Activated CD4-positive, alpha-beta T cell treated with anti-CD3 and anti-CD28 coated beads, Interleukin-2, amount 10 ng/mL, durations not matched to agents 24 days and 14 days (primary cell): ENCODE measurements around the gene TRABD2B. TPM values are rescaled to one million over a fixed set of nuclear protein-coding genes. Genes with fewer than 3 reads are reported as not detected.
"Not testable (repeated sequence)": the region's sequence is repeated elsewhere in the genome, so short reads cannot be mapped to it uniquely, and the experiment has no call there.

Experiments used
- DNase-seq: peaks from one replicate; pipeline ENCODE4 v3.0.0; 2022
- H3K27ac Mint-ChIP-seq: one replicate; pipeline ENCODE4 v1.8.0; 2022; ENCODE audit warnings: mild to moderate bottlenecking, mixed read lengths
- H3K27me3 Mint-ChIP-seq: one replicate; pipeline ENCODE4 v1.8.0; 2022; ENCODE audit warnings: mixed read lengths
- H3K36me3 Mint-ChIP-seq: one replicate; pipeline ENCODE4 v1.8.0; 2022; ENCODE audit warnings: low read depth, mild to moderate bottlenecking, mixed read lengths
- H3K4me1 Mint-ChIP-seq: one replicate; pipeline ENCODE4 v1.8.0; 2021; ENCODE audit warnings: mixed read lengths
- H3K4me3 Mint-ChIP-seq: one replicate; pipeline ENCODE4 v1.8.0; 2022; ENCODE audit warnings: mild to moderate bottlenecking, moderate library complexity, mixed read lengths
- H3K9me3 Mint-ChIP-seq: one replicate; pipeline ENCODE4 v1.8.0; 2021; ENCODE audit warnings: mixed read lengths
- intact Hi-C: fragments of 100-400 bp; cut with micrococcal nuclease; formaldehyde crosslinking; loops from one replicate; pipeline ENCODE4 v1.15.1; 2023
- total RNA-seq: library from RNA; stranded (reverse); gene quantifications from 2 replicates; pipeline ENCODE4 v1.2.3, GENCODE V29; 2022

TRABD2B gene
- total RNA-seq, 1 donor from 2014 or later: not detected

- intact Hi-C loops, DNase-seq, H3K9me3 Mint-ChIP-seq, H3K4me1 Mint-ChIP-seq, H3K36me3 Mint-ChIP-seq, H3K27me3 Mint-ChIP-seq, H3K4me3 Mint-ChIP-seq, H3K27ac Mint-ChIP-seq: not testable (repeated sequence)
Observed at GRCh38 chr1:47956491-47956890, 40.7 kb downstream of the TRABD2B start.

- intact Hi-C loops: no loop called here
- no peaks in the 10 kb centered on the region for H3K36me3 Mint-ChIP-seq
- H3K9me3 Mint-ChIP-seq: no peaks in the 10 kb centered on the region
- H3K4me3 Mint-ChIP-seq: no peak overlapping the region
- H3K27me3 Mint-ChIP-seq: no peaks in the 10 kb centered on the region
- DNase-seq: no peak
- no peaks in the 10 kb centered on the region for H3K4me1 Mint-ChIP-seq
- H3K27ac Mint-ChIP-seq: no peak overlapping the region
Observed at GRCh38 chr1:47953661-47954060, 43.5 kb downstream of the TRABD2B start.

- Mint-ChIP-seq H3K4me3 (no peak overlapping the region), H3K27me3 (no peaks in the 10 kb centered on the region), H3K4me1 (no peaks in the 10 kb centered on the region), H3K9me3 (no peaks in the 10 kb centered on the region), H3K27ac (no peak overlapping the region), H3K36me3 (no peaks in the 10 kb centered on the region)
- intact Hi-C loops: no loop called here
- DNase-seq: no peak
Observed at GRCh38 chr1:47951545-47952235, 45.5 kb downstream of the TRABD2B start.

- Mint-ChIP-seq H3K27ac (no peak overlapping the region), H3K4me3 (no peak overlapping the region), H3K27me3 (no peaks in the 10 kb centered on the region), H3K9me3 (no peaks in the 10 kb centered on the region), H3K4me1 (no peaks in the 10 kb centered on the region), H3K36me3 (no peaks in the 10 kb centered on the region)
- DNase-seq: no peak
- intact Hi-C loops: no loop called here
Observed at GRCh38 chr1:47951026-47951425, 46.2 kb downstream of the TRABD2B start.

GRCh38 chr1:47950471-47950870 lies 46.7 kb downstream of the TRABD2B start:
- Mint-ChIP-seq H3K4me3 (no peak overlapping the region), H3K36me3 (no peaks in the 10 kb centered on the region), H3K4me1 (no peaks in the 10 kb centered on the region), H3K27ac (no peak overlapping the region), H3K27me3 (no peaks in the 10 kb centered on the region), H3K9me3 (no peaks in the 10 kb centered on the region)
- no peak for DNase-seq
- intact Hi-C loops: no loop called here

- no peaks in the 10 kb centered on the region for H3K9me3 Mint-ChIP-seq
- intact Hi-C loops: no loop called here
- H3K36me3 Mint-ChIP-seq: no peaks in the 10 kb centered on the region
- H3K27ac Mint-ChIP-seq: no peak overlapping the region
- DNase-seq: no peak
- H3K4me1 Mint-ChIP-seq: no peaks in the 10 kb centered on the region
- H3K4me3 Mint-ChIP-seq: no peak overlapping the region
- H3K27me3 Mint-ChIP-seq: peaks cover 5% of the 10 kb centered on the region
Observed at GRCh38 chr1:47948126-47948525, 49.1 kb downstream of the TRABD2B start.

- H3K36me3 Mint-ChIP-seq: no peaks in the 10 kb centered on the region
- no peak overlapping the region for H3K27ac Mint-ChIP-seq
- peaks cover 5% of the 10 kb centered on the region for H3K27me3 Mint-ChIP-seq
- DNase-seq: no peak
- intact Hi-C loops: no loop called here
- H3K4me3 Mint-ChIP-seq: no peak overlapping the region
- H3K4me1 Mint-ChIP-seq: no peaks in the 10 kb centered on the region
- H3K9me3 Mint-ChIP-seq: no peaks in the 10 kb centered on the region
Observed at GRCh38 chr1:47947531-47947930, 49.7 kb downstream of the TRABD2B start.

- Mint-ChIP-seq H3K27ac (no peak overlapping the region), H3K9me3 (no peaks in the 10 kb centered on the region), H3K4me3 (no peak overlapping the region), H3K36me3 (no peaks in the 10 kb centered on the region), H3K27me3 (peaks cover 5% of the 10 kb centered on the region), H3K4me1 (no peaks in the 10 kb centered on the region)
- intact Hi-C loops: no loop called here
- DNase-seq: no peak
Observed at GRCh38 chr1:47944561-47944960, 52.6 kb downstream of the TRABD2B start.

- H3K9me3 Mint-ChIP-seq: no peaks in the 10 kb centered on the region
- no peaks in the 10 kb centered on the region for H3K4me1 Mint-ChIP-seq
- H3K27ac Mint-ChIP-seq: no peak overlapping the region
- H3K4me3 Mint-ChIP-seq: no peak overlapping the region
- intact Hi-C loops: no loop called here
- peaks cover 5% of the 10 kb centered on the region for H3K27me3 Mint-ChIP-seq
- H3K36me3 Mint-ChIP-seq: no peaks in the 10 kb centered on the region
- DNase-seq: no peak
Observed at GRCh38 chr1:47942240-47942629, 55.0 kb downstream of the TRABD2B start.

- Mint-ChIP-seq H3K27ac (no peak overlapping the region), H3K4me3 (no peak overlapping the region), H3K27me3 (peaks cover 5% of the 10 kb centered on the region), H3K9me3 (no peaks in the 10 kb centered on the region), H3K4me1 (no peaks in the 10 kb centered on the region), H3K36me3 (no peaks in the 10 kb centered on the region)
- no peak for DNase-seq
- intact Hi-C loops: no loop called here
Observed at GRCh38 chr1:47941609-47942239, 55.5 kb downstream of the TRABD2B start.

GRCh38 chr1:47940779-47941178 lies 56.4 kb downstream of the TRABD2B start:
- H3K4me1 Mint-ChIP-seq: no peaks in the 10 kb centered on the region
- DNase-seq: no peak
- no peaks in the 10 kb centered on the region for H3K9me3 Mint-ChIP-seq
- intact Hi-C loops: no loop called here
- no peak overlapping the region for H3K4me3 Mint-ChIP-seq
- H3K27ac Mint-ChIP-seq: no peak overlapping the region
- peaks cover 5% of the 10 kb centered on the region for H3K27me3 Mint-ChIP-seq
- H3K36me3 Mint-ChIP-seq: no peaks in the 10 kb centered on the region

GRCh38 chr1:47940326-47940725 lies 56.9 kb downstream of the TRABD2B start:
- no peak overlapping the region for H3K4me3 Mint-ChIP-seq
- no peaks in the 10 kb centered on the region for H3K9me3 Mint-ChIP-seq
- no peaks in the 10 kb centered on the region for H3K36me3 Mint-ChIP-seq
- H3K27me3 Mint-ChIP-seq: peaks cover 5% of the 10 kb centered on the region
- intact Hi-C loops: no loop called here
- DNase-seq: no peak
- no peak overlapping the region for H3K27ac Mint-ChIP-seq
- H3K4me1 Mint-ChIP-seq: no peaks in the 10 kb centered on the region

- H3K27ac Mint-ChIP-seq: no peak overlapping the region
- intact Hi-C loops: no loop called here
- no peak overlapping the region for H3K4me3 Mint-ChIP-seq
- no peaks in the 10 kb centered on the region for H3K4me1 Mint-ChIP-seq
- no peaks in the 10 kb centered on the region for H3K9me3 Mint-ChIP-seq
- no peaks in the 10 kb centered on the region for H3K36me3 Mint-ChIP-seq
- H3K27me3 Mint-ChIP-seq: peaks cover 1% of the 10 kb centered on the region
- no peak for DNase-seq
Observed at GRCh38 chr1:47938520-47938919, 58.7 kb downstream of the TRABD2B start.

- Mint-ChIP-seq H3K4me3 (no peak overlapping the region), H3K9me3 (no peaks in the 10 kb centered on the region), H3K36me3 (no peaks in the 10 kb centered on the region), H3K27ac (no peak overlapping the region), H3K4me1 (no peaks in the 10 kb centered on the region), H3K27me3 (peaks cover 2% of the 10 kb centered on the region)
- intact Hi-C loops: no loop called here
- DNase-seq: no peak
Observed at GRCh38 chr1:47937586-47938254, 59.5 kb downstream of the TRABD2B start.
